GM12874 (cell line): ENCODE results near the gene RALBP1.

ENCODE experiments used
- CTCF ChIP-seq: IDR thresholded peaks from 2 replicates; pipeline ENCODE4 v1.5.1; 2011; ENCODE audit warnings: low read depth, mild to moderate bottlenecking, control low read depth, low read length, moderate library complexity; ENCODE audit not compliant: insufficient read depth

The RALBP1 gene

GRCh38 chr18:9571546-9571945 is 96.2 kb downstream of the RALBP1 start:
- no peak for TF ChIP-seq CTCF

GRCh38 chr18:9574473-9575115 is 99.3 kb downstream of the RALBP1 start:
- TF ChIP-seq CTCF = no peak

GRCh38 chr18:9575558-9575957 is 100.2 kb downstream of the RALBP1 start:
- peak; percentile 56; the same call in 1 of the 2 replicates for TF ChIP-seq CTCF

- no peak for TF ChIP-seq CTCF
Observed at GRCh38 chr18:9577361-9577760, 102.0 kb downstream of the RALBP1 start.

GRCh38 chr18:9578306-9578705 is 103.0 kb downstream of the RALBP1 start:
- TF ChIP-seq CTCF = no peak

- no peak for TF ChIP-seq CTCF
Observed at GRCh38 chr18:9581667-9582066, 106.4 kb downstream of the RALBP1 start.

- TF ChIP-seq CTCF = no peak
Observed at GRCh38 chr18:9586814-9587213, 111.5 kb downstream of the RALBP1 start.
